Endothelial cell of umbilical vein (primary cell): ENCODE data around the gene TJP3. TPM values are rescaled to one million over a fixed set of nuclear protein-coding genes. Genes with fewer than 3 reads are reported as not detected.

Experiments used
- BruUV-seq: library from RNA; stranded (reverse); fragments of 400-500 nt; replicated peaks from 2 replicates; lab custom pipeline; 2021; lab: Mats Ljungman, UMichigan
- CTCF ChIA-PET: fragments of 300-600, 350-600 bp; sonication (Branson Sonifier 250); formaldehyde crosslinking; loops from one replicate; lab custom pipeline; 2021; ENCODE audit warnings: antibody characterized with exemption, inconsistent platforms; lab: Charles Lee
- POLR2A ChIA-PET: fragments of 300-600, 350-600 bp; sonication (Branson Sonifier 250); formaldehyde crosslinking; loops from one replicate; lab custom pipeline; 2021; ENCODE audit warnings: antibody characterized with exemption, inconsistent platforms; lab: Charles Lee
- DNase-seq: peaks from one replicate; pipeline ENCODE4 v3.0.0-alpha.2; 2011; ENCODE audit warnings: low read depth, low spot score
- FAIRE-seq: peaks from 2 replicates; lab custom pipeline; 2011; peaks lifted over from hg19 to GRCh38; lab: Jason Lieb, UNC
- H2AFZ ChIP-seq: 2 replicates; pipeline ENCODE4 v1.6.0; 2012; ENCODE audit warnings: low read depth, low read length, control low read depth, inconsistent platforms
- H3K27ac ChIP-seq: 2 replicates; pipeline ENCODE4 v1.5.1; 2011; ENCODE audit warnings: low read depth, mild to moderate bottlenecking, control low read depth, low read length, moderate library complexity; ENCODE audit not compliant: insufficient read depth
- H3K27me3 ChIP-seq, 2 experiments: 2 replicates each; pipeline versions ENCODE4 v1.6.0 to v1.6.1; 2011; ENCODE audit warnings: low read length in 2 of 2, mixed read lengths in 1 of 2; ENCODE audit not compliant: control insufficient read depth in 2 of 2, insufficient read depth in 2 of 2
- H3K36me3 ChIP-seq, 2 experiments: 2 replicates in 1 of 2; 3 replicates in 1 of 2; pipeline ENCODE4 v1.5.1; 2011; ENCODE audit warnings: low read length in 2 of 2, mild to moderate bottlenecking in 1 of 2, moderate library complexity in 1 of 2; ENCODE audit not compliant: control insufficient read depth in 2 of 2, insufficient read depth in 2 of 2; ENCODE audit errors: extremely low read depth in 1 of 2
- H3K4me1 ChIP-seq: 3 replicates; pipeline ENCODE4 v1.5.1; 2011; ENCODE audit warnings: mild to moderate bottlenecking, low read length; ENCODE audit not compliant: control insufficient read depth, insufficient read depth; ENCODE audit errors: extremely low read depth
- H3K4me2 ChIP-seq: 2 replicates; pipeline ENCODE4 v1.6.1; 2011; ENCODE audit warnings: low read length, control low read depth, mixed read lengths; ENCODE audit not compliant: insufficient read depth
- H3K4me3 ChIP-seq, 3 experiments: fragments of 200-600 bp in 1 of 3; sonication (generic), shearing (Covaris generic) in 1 of 3; replicated peaks in 1 of 3; 2 replicates each; pipeline ENCODE4 v1.5.1; 2011 to 2016; ENCODE audit warnings: control low read depth in 3 of 3, low read length in 3 of 3, mild to moderate bottlenecking in 2 of 3, inconsistent platforms in 1 of 3, low read depth in 1 of 3, moderate library complexity in 1 of 3; ENCODE audit not compliant: insufficient read depth in 1 of 3
- H3K79me2 ChIP-seq: 2 replicates; pipeline ENCODE4 v1.6.0; 2012; ENCODE audit warnings: low read length, inconsistent platforms; ENCODE audit not compliant: control insufficient read depth, insufficient read depth
- H3K9ac ChIP-seq: replicated peaks from 2 replicates; pipeline ENCODE3; 2011; ENCODE audit warnings: low read length, control low read depth; ENCODE audit not compliant: insufficient read depth; ENCODE audit errors: extremely low read depth
- H3K9me1 ChIP-seq: replicated peaks from 3 replicates; pipeline ENCODE4 v1.6.0; 2011; ENCODE audit warnings: mild to moderate bottlenecking, low read length; ENCODE audit not compliant: control insufficient read depth, insufficient read depth; ENCODE audit errors: extremely low read depth
- H3K9me3 ChIP-seq: replicated peaks from 2 replicates; pipeline ENCODE4 v1.5.1; 2012; ENCODE audit warnings: low read length, inconsistent platforms; ENCODE audit not compliant: control insufficient read depth, insufficient read depth
- H4K20me1 ChIP-seq: replicated peaks from 2 replicates; pipeline ENCODE3; 2011; ENCODE audit warnings: mild to moderate bottlenecking, low read length; ENCODE audit not compliant: control insufficient read depth, insufficient read depth; ENCODE audit errors: extremely low read depth
- EZH2 ChIP-seq: IDR thresholded peaks from 2 replicates; pipeline ENCODE4 v1.6.1; 2012; ENCODE audit warnings: borderline replicate concordance, low read depth, mild to moderate bottlenecking, moderate library complexity, low read length, inconsistent platforms; ENCODE audit not compliant: severe bottlenecking
- GATA2 ChIP-seq: IDR thresholded peaks from 2 replicates; pipeline ENCODE4 v1.7.0; 2011; ENCODE audit warnings: low read depth, mild to moderate bottlenecking, moderate library complexity, mixed read lengths, low read length; ENCODE audit not compliant: insufficient read length, insufficient read depth
- JUN ChIP-seq: IDR thresholded peaks from 2 replicates; pipeline ENCODE4 v1.6.1; 2011; ENCODE audit warnings: borderline replicate concordance, low read depth; ENCODE audit not compliant: insufficient read length, insufficient read depth
- POLR2A ChIP-seq: IDR thresholded peaks from 2 replicates; pipeline ENCODE4 v1.6.1; 2012; ENCODE audit warnings: low read depth, mild to moderate bottlenecking, control low read depth, low read length
- POLR2AphosphoS5 ChIP-seq: IDR thresholded peaks from 2 replicates; pipeline ENCODE4 v1.6.1; 2012; ENCODE audit warnings: low read depth, mild to moderate bottlenecking, control low read depth, low read length, moderate library complexity; ENCODE audit not compliant: insufficient read depth
- dilution Hi-C: fragments of 300-500 bp; cut with MboI; formaldehyde crosslinking; loops from one replicate; pipeline ENCODE4 v1.15.0; 2019; ENCODE audit warnings: low sequenced_read_pairs; ENCODE audit not compliant: extremely low pct_ligation_motif_present
- intact Hi-C: fragments of 100-400 bp; cut with micrococcal nuclease; formaldehyde crosslinking; loops from one replicate; pipeline ENCODE4 v1.10.0; 2022
- polyA plus RNA-seq, 4 experiments: library from polyadenylated mRNA; depleted of rRNA in 3 of 4; stranded (reverse) in 3 of 4; unstranded in 1 of 4; fragments of >200 nt; gene quantifications; 2 replicates each; pipeline versions ENCODE4 v1.2.1 to v1.2.3, GENCODE V29; 2011 to 2012; ENCODE audit warnings: missing spikeins in 1 of 4
- total RNA-seq: library from RNA; stranded (reverse); gene quantifications from 2 replicates; pipeline ENCODE4 v1.2.3, GENCODE V29; 2021
- TF ChIP-seq, protein P1 (sequence below), 2 donors: IDR thresholded peaks; 1 replicate in 1 of 2; 2 replicates in 1 of 2; pipeline ENCODE4 v1.5.1; 2011; ENCODE audit warnings: low read length in 2 of 2, mild to moderate bottlenecking in 2 of 2, moderate library complexity in 2 of 2, control low read depth in 1 of 2, inconsistent platforms in 1 of 2, low read depth in 1 of 2; ENCODE audit not compliant: insufficient read depth in 1 of 2; ENCODE audit errors: extremely low read depth in 1 of 2

TJP3 gene
- total and polyA plus RNA-seq, 2 donors (not counting 3 experiments of a cell fraction or from before 2014, with no cell fraction given) = 0.10 TPM; not detected in 1

DNA sequence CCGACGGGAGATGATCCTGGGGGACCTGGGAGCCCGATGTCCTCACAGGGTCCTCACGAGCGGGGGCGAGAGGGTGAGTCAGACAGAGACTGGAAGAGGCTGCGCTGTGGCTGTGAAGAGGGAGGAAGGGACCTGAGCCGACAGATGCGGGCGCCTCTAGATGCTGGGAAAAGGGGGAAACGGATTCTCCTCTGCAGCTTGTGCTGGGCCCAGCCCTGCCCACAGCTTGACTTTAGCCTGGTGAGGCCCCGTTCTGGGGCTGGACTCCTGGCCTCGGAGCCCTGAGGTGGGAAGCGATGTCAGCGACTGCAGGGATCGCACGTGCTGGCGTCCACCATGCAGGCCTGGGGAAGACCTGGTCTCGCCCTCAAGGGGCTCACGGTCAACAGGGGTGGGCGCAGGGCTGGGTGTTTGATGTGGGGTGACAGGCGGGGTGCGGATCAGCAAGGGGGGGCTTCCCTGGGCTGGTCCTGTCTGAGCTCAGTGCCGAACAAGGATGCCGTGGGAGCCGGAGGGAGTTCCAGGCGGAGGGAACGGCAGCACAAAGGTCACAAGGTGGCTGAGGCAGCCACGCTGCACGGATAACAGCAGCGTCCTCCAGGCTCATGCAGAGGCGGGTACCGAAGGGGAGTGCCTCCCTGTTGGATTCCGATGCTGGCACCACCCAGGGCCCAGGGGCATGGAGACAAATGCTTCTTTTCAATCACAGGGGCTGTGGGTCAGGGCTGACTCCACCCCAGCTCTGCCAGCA is 39.7 kb upstream of the TJP3 start:
- H3K4me3 ChIP-seq = no peak overlapping the region
- peaks cover 28% of the 10 kb centered on the region for H3K4me1 ChIP-seq
- FAIRE-seq = no peak
- no peaks in the 10 kb centered on the region for H3K27me3 ChIP-seq
- no peak overlapping the region for H2AFZ ChIP-seq
- no peak overlapping the region for H3K27ac ChIP-seq
- no peak for DNase-seq
- peaks cover 5% of the 10 kb centered on the region for H3K79me2 ChIP-seq
- no peak overlapping the region for H3K9ac ChIP-seq
- ChIA-PET CTCF (interaction anchor here (3.0 to 7.6 kb wide), 3 partner anchors 24 to 38 kb away, joined by 15 to 66 read pairs (median 16); partner anchors contain the start of gene PIP5K1C), POLR2A (no interaction called here)
- no peaks in the 10 kb centered on the region for H3K9me3 ChIP-seq
- no peaks in the 10 kb centered on the region for H4K20me1 ChIP-seq
- intact Hi-C loops = no loop called here
- no peak overlapping the region for H3K4me2 ChIP-seq
- no peaks in the 10 kb centered on the region for H3K9me1 ChIP-seq
- H3K36me3 ChIP-seq = peaks cover 0 to 5% of the 10 kb centered on the region in 2 experiments
- BruUV-seq = no TSS peak
- TF ChIP-seq JUN = no peak
- TF ChIP-seq POLR2AphosphoS5 = no peak
- TF ChIP-seq, protein P1, sequence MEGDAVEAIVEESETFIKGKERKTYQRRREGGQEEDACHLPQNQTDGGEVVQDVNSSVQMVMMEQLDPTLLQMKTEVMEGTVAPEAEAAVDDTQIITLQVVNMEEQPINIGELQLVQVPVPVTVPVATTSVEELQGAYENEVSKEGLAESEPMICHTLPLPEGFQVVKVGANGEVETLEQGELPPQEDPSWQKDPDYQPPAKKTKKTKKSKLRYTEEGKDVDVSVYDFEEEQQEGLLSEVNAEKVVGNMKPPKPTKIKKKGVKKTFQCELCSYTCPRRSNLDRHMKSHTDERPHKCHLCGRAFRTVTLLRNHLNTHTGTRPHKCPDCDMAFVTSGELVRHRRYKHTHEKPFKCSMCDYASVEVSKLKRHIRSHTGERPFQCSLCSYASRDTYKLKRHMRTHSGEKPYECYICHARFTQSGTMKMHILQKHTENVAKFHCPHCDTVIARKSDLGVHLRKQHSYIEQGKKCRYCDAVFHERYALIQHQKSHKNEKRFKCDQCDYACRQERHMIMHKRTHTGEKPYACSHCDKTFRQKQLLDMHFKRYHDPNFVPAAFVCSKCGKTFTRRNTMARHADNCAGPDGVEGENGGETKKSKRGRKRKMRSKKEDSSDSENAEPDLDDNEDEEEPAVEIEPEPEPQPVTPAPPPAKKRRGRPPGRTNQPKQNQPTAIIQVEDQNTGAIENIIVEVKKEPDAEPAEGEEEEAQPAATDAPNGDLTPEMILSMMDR (IDR thresholded peaks at IDR 0.05; ENCODE audit: extremely low read depth in 1 of 2, insufficient read depth in 1 of 2, low read depth in 1 of 2, low read length in 2 of 2) = no peak
- no peak for TF ChIP-seq POLR2A
- TF ChIP-seq GATA2 = no peak
- TF ChIP-seq EZH2 = no peak
- dilution Hi-C loops = no loop called here
